Mammary epithelial cell (primary cell): Measurements from ENCODE around the gene MSANTD1.

Experiments
- EZH2 ChIP-seq: IDR thresholded peaks from 2 replicates; pipeline ENCODE4 v1.6.1; 2012; ENCODE audit warnings: low read length, inconsistent platforms, borderline replicate concordance
- TF ChIP-seq, protein P1 (sequence below), 2 donors: IDR thresholded peaks in 1 of 2; conservative IDR thresholded peaks in 1 of 2; 2 replicates each; pipeline ENCODE4 v1.5.1; 2011 to 2012; ENCODE audit warnings: inconsistent platforms in 2 of 2, low read length in 2 of 2, mild to moderate bottlenecking in 2 of 2, control low read depth in 1 of 2, low read depth in 1 of 2; ENCODE audit not compliant: insufficient read depth in 1 of 2; ENCODE audit errors: extremely low read depth in 1 of 2

DNA sequence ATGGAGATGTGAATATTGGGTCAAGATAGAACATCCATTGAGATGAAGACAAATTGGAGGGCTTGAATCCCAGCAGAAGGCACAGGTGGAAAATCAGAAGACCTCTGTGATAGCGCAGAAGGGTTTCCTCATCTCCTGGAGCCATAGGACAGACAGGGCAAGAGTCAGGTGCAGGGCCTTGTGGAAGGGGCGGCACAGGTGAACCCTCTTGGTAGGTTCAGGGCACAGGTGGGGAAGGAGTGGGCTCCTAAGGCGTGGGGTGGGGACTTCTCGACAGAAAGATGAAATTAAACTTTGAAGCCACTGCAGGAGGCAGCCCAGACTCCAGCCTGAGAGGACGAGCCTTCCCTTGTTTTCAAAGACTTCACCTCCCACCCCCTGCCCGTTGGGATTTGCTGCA is 34.5 kb downstream of the MSANTD1 start:
- TF ChIP-seq EZH2, result no peak
- TF ChIP-seq, protein P1, sequence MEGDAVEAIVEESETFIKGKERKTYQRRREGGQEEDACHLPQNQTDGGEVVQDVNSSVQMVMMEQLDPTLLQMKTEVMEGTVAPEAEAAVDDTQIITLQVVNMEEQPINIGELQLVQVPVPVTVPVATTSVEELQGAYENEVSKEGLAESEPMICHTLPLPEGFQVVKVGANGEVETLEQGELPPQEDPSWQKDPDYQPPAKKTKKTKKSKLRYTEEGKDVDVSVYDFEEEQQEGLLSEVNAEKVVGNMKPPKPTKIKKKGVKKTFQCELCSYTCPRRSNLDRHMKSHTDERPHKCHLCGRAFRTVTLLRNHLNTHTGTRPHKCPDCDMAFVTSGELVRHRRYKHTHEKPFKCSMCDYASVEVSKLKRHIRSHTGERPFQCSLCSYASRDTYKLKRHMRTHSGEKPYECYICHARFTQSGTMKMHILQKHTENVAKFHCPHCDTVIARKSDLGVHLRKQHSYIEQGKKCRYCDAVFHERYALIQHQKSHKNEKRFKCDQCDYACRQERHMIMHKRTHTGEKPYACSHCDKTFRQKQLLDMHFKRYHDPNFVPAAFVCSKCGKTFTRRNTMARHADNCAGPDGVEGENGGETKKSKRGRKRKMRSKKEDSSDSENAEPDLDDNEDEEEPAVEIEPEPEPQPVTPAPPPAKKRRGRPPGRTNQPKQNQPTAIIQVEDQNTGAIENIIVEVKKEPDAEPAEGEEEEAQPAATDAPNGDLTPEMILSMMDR (conservative IDR thresholded peaks at IDR 0.05 in 1 of 2, IDR thresholded peaks at IDR 0.05 in 1 of 2; ENCODE audit: extremely low read depth in 1 of 2, insufficient read depth in 1 of 2, low read depth in 1 of 2, low read length in 2 of 2), result no peak
